KMS-11 (cell line): ENCODE data around the gene FER.

Experiments
- H2AFZ ChIP-seq: fragments of 200-600 bp; sonication (generic); 2 replicates; pipeline ENCODE4 v1.6.1; 2016; ENCODE audit warnings: antibody characterized with exemption, mixed run types, low read depth
- H3K27ac ChIP-seq: fragments of 200-600 bp; sonication (generic); 2 replicates; pipeline ENCODE4 v1.6.1; 2016; ENCODE audit warnings: mild to moderate bottlenecking, mixed run types
- H3K27me3 ChIP-seq: fragments of 200-600 bp; sonication (generic); 2 replicates; pipeline ENCODE4 v1.6.1; 2017; ENCODE audit warnings: mild to moderate bottlenecking, low read depth, mixed run types, moderate library complexity; ENCODE audit not compliant: insufficient read depth
- H3K36me3 ChIP-seq: fragments of 200-600 bp; sonication (generic); 2 replicates; pipeline ENCODE4 v1.6.1; 2017; ENCODE audit warnings: mild to moderate bottlenecking, mixed run types; ENCODE audit not compliant: insufficient read depth
- H3K4me1 ChIP-seq: fragments of 200-600 bp; sonication (generic); 2 replicates; pipeline ENCODE4 v1.6.1; 2016; ENCODE audit warnings: mild to moderate bottlenecking, low read depth, mixed run types; ENCODE audit not compliant: poor library complexity, severe bottlenecking
- H3K4me2 ChIP-seq: fragments of 200-600 bp; sonication (generic); 2 replicates; pipeline ENCODE4 v1.7.0; 2016; ENCODE audit warnings: mild to moderate bottlenecking, mixed run types
- H3K4me3 ChIP-seq: fragments of 200-600 bp; sonication (generic); IDR thresholded peaks from 2 replicates; pipeline ENCODE4 v1.6.1; 2017; ENCODE audit warnings: low read depth, low read length, mixed read lengths; ENCODE audit not compliant: insufficient read depth
- H3K79me2 ChIP-seq: fragments of 200-600 bp; sonication (generic); 2 replicates; pipeline ENCODE4 v1.6.1; 2016; ENCODE audit warnings: low read depth, mixed run types; ENCODE audit not compliant: insufficient read depth
- H3K9ac ChIP-seq: fragments of 200-600 bp; sonication (generic); 2 replicates; pipeline ENCODE4 v1.6.1; 2016; ENCODE audit warnings: mild to moderate bottlenecking, mixed run types
- H4K20me1 ChIP-seq: fragments of 200-600 bp; sonication (generic); 2 replicates; pipeline ENCODE4 v1.6.1; 2016; ENCODE audit warnings: mild to moderate bottlenecking, mixed run types; ENCODE audit not compliant: insufficient read depth
- TF ChIP-seq, protein P1 (sequence below): fragments of 200-600 bp; sonication (generic); conservative IDR thresholded peaks from 2 replicates; pipeline ENCODE4 v1.6.1; 2017; ENCODE audit warnings: low read depth, mild to moderate bottlenecking, antibody characterized with exemption, low read length, moderate library complexity, mixed read lengths

The FER gene

DNA sequence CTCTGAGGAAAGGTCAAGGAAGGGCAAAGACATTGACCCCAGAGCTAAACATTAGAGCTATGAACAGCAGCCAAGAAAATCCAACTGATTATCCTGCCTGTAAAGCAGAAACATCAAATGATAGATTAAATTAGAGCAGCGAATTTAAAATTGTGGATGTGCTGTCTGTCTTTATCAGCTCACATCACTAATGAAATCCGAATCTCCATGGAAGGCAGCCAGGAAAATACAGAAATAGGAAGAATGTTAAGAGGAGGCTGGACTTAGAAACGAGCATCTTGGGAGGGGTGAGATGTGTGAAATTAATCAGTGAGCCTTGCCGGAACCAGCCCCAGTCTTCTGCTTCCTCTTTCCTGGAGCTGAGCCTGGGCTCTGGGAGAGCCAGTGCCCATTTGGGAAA lies 471.1 kb downstream of the FER start:
- H2AFZ ChIP-seq = no peak overlapping the region

DNA sequence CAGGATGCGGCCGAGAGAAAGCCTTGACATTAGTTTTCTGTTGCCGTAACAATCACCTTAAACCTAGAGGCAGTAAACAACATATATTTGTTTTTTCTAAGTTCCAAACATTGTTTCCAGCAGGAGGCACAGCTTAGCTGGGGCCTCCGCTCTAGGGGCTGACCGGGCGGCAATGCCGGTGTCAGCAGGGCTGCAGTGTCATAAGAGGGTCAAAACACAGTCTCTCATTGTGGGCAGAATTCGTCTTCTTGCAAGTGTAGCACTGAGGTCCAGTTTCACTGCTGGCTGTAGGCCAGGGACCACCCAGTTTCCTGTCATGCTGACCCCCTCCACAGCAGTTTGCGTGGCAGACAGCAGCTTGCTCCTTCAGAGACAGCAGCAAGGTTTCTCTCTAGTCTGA lies 475.8 kb downstream of the FER start:
- H3K9ac ChIP-seq = no peak overlapping the region
- no peaks in the 10 kb centered on the region for H3K36me3 ChIP-seq
- no peak overlapping the region for H3K4me3 ChIP-seq
- H3K4me1 ChIP-seq = no peaks in the 10 kb centered on the region
- no peak overlapping the region for H2AFZ ChIP-seq
- no peak overlapping the region for H3K4me2 ChIP-seq
- H3K27ac ChIP-seq = no peak overlapping the region
- H3K79me2 ChIP-seq = no peaks in the 10 kb centered on the region
- TF ChIP-seq, protein P1, sequence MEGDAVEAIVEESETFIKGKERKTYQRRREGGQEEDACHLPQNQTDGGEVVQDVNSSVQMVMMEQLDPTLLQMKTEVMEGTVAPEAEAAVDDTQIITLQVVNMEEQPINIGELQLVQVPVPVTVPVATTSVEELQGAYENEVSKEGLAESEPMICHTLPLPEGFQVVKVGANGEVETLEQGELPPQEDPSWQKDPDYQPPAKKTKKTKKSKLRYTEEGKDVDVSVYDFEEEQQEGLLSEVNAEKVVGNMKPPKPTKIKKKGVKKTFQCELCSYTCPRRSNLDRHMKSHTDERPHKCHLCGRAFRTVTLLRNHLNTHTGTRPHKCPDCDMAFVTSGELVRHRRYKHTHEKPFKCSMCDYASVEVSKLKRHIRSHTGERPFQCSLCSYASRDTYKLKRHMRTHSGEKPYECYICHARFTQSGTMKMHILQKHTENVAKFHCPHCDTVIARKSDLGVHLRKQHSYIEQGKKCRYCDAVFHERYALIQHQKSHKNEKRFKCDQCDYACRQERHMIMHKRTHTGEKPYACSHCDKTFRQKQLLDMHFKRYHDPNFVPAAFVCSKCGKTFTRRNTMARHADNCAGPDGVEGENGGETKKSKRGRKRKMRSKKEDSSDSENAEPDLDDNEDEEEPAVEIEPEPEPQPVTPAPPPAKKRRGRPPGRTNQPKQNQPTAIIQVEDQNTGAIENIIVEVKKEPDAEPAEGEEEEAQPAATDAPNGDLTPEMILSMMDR = no peak
- no peaks in the 10 kb centered on the region for H3K27me3 ChIP-seq
- H4K20me1 ChIP-seq = no peaks in the 10 kb centered on the region

More for the DNA sequence above, 471.1 kb downstream of the FER start:
- Histone ChIP-seq H3K79me2 (no peaks in the 10 kb centered on the region), H3K36me3 (no peaks in the 10 kb centered on the region), H3K4me3 (no peak overlapping the region), H3K4me2 (no peak overlapping the region), H3K27me3 (no peaks in the 10 kb centered on the region), H3K9ac (no peak overlapping the region), H3K4me1 (no peaks in the 10 kb centered on the region), H3K27ac (no peak overlapping the region), H4K20me1 (no peaks in the 10 kb centered on the region)
- TF ChIP-seq, protein P1 = no peak

DNA sequence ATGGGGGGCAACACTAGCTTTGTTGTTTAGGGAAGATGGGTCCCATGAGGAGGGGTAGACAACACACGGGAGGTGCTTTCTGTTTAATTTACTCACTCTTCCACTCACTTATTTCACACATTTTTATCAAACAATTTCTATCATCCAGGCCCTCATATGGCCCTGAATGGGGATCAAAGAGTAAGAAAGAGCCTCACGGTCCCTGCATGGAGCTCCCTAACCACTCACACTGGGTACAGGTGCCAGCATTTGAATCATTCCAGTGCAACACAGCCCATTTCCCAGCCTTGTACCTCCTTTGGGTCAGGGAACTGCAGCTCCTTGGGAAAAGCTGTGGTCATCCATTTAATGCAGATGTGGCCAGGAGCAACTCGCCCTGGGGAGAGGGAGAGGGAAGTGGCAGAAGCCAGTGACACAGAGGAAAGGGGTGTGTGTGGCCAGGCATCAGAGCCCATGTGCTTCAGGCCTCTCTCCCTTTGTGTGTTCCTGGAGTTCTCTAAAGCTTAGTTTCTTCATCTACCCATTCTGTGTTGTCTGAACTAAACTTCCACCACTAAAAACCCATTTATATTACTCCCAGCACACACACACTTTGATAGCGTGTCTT lies 476.7 kb downstream of the FER start:
- Histone ChIP-seq H3K4me2 (no peak overlapping the region), H3K27me3 (no peaks in the 10 kb centered on the region), H2AFZ (no peak overlapping the region), H3K4me1 (no peaks in the 10 kb centered on the region), H3K36me3 (no peaks in the 10 kb centered on the region), H3K9ac (no peak overlapping the region), H3K27ac (no peak overlapping the region), H3K4me3 (no peak overlapping the region), H3K79me2 (no peaks in the 10 kb centered on the region), H4K20me1 (no peaks in the 10 kb centered on the region)
- TF ChIP-seq, protein P1 = no peak

DNA sequence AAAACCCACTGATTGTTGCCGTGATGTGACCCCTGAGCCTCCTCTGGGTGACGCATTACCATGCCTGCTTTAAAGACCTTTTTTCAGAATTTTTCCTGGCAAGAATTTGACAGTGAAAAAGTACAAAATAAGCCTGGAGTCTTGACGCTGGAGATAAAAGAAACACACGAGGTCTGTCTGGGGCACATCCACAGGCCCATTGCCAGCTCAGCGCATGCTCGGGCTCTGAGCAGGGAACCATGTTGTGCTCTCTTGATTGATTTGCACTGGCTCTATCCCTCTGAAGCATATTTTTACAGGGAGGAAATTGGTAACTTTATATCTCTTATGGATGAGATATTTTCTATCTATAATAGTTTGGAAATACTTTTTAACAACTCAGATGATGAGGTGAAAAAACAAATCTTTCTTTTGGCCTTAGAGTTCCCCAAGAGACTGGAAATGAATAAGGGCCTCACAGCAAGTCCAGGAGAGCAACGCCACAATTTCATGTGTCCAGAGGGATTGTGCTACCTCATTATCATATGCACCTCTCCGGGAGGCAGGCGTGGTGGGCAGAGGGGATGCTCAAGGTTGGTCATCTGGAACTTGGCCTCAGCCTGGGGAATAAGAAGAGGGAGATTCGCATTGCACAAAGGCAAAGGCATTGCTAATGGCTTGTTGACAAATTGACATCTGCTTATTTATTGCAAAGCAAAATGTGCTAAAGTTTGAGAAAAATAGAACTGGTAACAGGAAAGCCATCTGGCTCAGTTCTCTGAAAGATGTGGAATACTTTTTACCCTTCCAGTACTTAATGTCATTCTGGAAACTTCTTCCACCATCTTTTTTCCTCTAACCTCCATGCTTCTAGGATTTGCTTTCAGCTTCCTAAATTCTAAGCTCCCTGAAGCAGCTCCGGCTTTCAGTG lies 478.3 kb downstream of the FER start:
- Histone ChIP-seq H4K20me1 (no peaks in the 10 kb centered on the region), H3K27me3 (no peaks in the 10 kb centered on the region)

More for the DNA sequence above, 478.3 kb downstream of the FER start:
- Histone ChIP-seq H3K4me3 (no peak overlapping the region), H3K79me2 (no peaks in the 10 kb centered on the region), H3K4me1 (no peaks in the 10 kb centered on the region), H3K9ac (no peak overlapping the region), H3K4me2 (no peak overlapping the region), H2AFZ (no peak overlapping the region), H3K36me3 (no peaks in the 10 kb centered on the region), H3K27ac (no peak overlapping the region)
- TF ChIP-seq, protein P1 = no peak
